SK-N-SH treated with all-trans-retinoic acid at 6 μM for 48 hours (cell line): ENCODE results near the gene CERT1.

ENCODE experiments used
- ARNTL ChIP-seq: fragments of 450-650 bp; formaldehyde crosslinking; IDR thresholded peaks from 2 replicates; pipeline ENCODE4 v1.5.0; 2020; ENCODE audit warnings: low read depth, mild to moderate bottlenecking, moderate library complexity, borderline replicate concordance
- BACH2 ChIP-seq: fragments of 250-450 bp; sonication (Bioruptor Pico); IDR thresholded peaks from 2 replicates; pipeline ENCODE4 v1.9.0; 2021; ENCODE audit warnings: mild to moderate bottlenecking, borderline replicate concordance
- GLIS3 ChIP-seq: fragments of 250-450 bp; sonication (Bioruptor Pico); IDR thresholded peaks from 2 replicates; pipeline ENCODE4 v1.5.0; 2020; ENCODE audit warnings: mild to moderate bottlenecking, moderate library complexity
- ISL1 ChIP-seq: fragments of 250-450 bp; sonication (Bioruptor Pico); IDR thresholded peaks from 2 replicates; pipeline ENCODE4 v2.1.2; 2022; ENCODE audit warnings: mild to moderate bottlenecking, moderate library complexity
- TOX ChIP-seq: fragments of 250-450 bp; sonication (Bioruptor Pico); IDR thresholded peaks from 2 replicates; pipeline ENCODE4 v1.8.0; 2021; ENCODE audit warnings: mild to moderate bottlenecking, moderate library complexity, borderline replicate concordance
- ZFP30 ChIP-seq: fragments of 450-650 bp; formaldehyde crosslinking; IDR thresholded peaks from 2 replicates; pipeline ENCODE4 v1.5.0; 2022; ENCODE audit warnings: mild to moderate bottlenecking, moderate library complexity
- ZNF565 ChIP-seq: fragments of 450-650 bp; formaldehyde crosslinking; conservative IDR thresholded peaks from 2 replicates; pipeline ENCODE4 v1.5.0; 2020; ENCODE audit warnings: low read depth, mild to moderate bottlenecking, moderate library complexity
- ZNF70 ChIP-seq: fragments of 450-650 bp; formaldehyde crosslinking; IDR thresholded peaks from 2 replicates; pipeline ENCODE4 v1.5.0; 2020; ENCODE audit warnings: mild to moderate bottlenecking, moderate library complexity
- TF ChIP-seq, protein P1 (sequence below): fragments of 250-450 bp; sonication (Bioruptor Pico); IDR thresholded peaks from 2 replicates; pipeline ENCODE4 v1.8.0; 2020; ENCODE audit warnings: mild to moderate bottlenecking, moderate library complexity, borderline replicate concordance
- TF ChIP-seq, protein P2 (sequence below): fragments of 250-450 bp; sonication (Bioruptor Pico); IDR thresholded peaks from 2 replicates; pipeline ENCODE4 v1.5.1; 2020; ENCODE audit warnings: low read depth, mild to moderate bottlenecking, moderate library complexity

DNA sequence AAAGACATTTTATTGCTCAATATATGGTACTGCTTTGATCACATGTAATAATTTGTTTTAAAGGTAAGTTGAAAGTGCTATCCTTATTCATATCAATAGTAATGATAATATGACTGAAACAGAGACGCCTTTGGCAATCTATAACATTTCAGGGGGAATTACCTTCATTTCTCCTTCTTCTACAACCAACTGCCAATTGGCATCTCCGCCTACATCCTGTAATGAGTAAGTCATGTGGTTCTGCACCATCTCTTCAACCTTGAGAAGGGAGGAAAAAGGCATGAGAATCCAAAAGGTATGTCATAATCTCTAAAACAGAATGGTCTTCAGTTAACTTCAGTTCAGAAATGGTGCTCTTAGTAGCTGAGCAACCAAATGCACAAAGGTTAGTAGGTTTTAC, 122.0 kb downstream of the CERT1 start:
- TF ChIP-seq, protein P1, sequence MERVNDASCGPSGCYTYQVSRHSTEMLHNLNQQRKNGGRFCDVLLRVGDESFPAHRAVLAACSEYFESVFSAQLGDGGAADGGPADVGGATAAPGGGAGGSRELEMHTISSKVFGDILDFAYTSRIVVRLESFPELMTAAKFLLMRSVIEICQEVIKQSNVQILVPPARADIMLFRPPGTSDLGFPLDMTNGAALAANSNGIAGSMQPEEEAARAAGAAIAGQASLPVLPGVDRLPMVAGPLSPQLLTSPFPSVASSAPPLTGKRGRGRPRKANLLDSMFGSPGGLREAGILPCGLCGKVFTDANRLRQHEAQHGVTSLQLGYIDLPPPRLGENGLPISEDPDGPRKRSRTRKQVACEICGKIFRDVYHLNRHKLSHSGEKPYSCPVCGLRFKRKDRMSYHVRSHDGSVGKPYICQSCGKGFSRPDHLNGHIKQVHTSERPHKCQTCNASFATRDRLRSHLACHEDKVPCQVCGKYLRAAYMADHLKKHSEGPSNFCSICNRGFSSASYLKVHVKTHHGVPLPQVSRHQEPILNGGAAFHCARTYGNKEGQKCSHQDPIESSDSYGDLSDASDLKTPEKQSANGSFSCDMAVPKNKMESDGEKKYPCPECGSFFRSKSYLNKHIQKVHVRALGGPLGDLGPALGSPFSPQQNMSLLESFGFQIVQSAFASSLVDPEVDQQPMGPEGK (CRISPR knock-in tag) = no peak
- TF ChIP-seq GLIS3 (CRISPR knock-in tag) (no peak), ZNF70 (no peak), BACH2 (CRISPR knock-in tag) (no peak), ARNTL (CRISPR knock-in tag) (no peak), ISL1 (CRISPR knock-in tag) (no peak), TOX (no peak), ZFP30 (CRISPR knock-in tag) (no peak), ZNF565 (CRISPR knock-in tag) (no peak)
- TF ChIP-seq, protein P2, sequence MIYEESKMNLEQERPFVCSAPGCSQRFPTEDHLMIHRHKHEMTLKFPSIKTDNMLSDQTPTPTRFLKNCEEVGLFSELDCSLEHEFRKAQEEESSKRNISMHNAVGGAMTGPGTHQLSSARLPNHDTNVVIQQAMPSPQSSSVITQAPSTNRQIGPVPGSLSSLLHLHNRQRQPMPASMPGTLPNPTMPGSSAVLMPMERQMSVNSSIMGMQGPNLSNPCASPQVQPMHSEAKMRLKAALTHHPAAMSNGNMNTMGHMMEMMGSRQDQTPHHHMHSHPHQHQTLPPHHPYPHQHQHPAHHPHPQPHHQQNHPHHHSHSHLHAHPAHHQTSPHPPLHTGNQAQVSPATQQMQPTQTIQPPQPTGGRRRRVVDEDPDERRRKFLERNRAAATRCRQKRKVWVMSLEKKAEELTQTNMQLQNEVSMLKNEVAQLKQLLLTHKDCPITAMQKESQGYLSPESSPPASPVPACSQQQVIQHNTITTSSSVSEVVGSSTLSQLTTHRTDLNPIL = no peak
